Keratinocyte (primary cell): ENCODE results near the gene CXXC4.

Experiments used
- EZH2 ChIP-seq: IDR thresholded peaks from one replicate; pipeline ENCODE4 v1.6.1; 2012; ENCODE audit warnings: inconsistent platforms, mild to moderate bottlenecking, low read length, moderate library complexity
- TF ChIP-seq, protein P1 (sequence below), 3 experiments: IDR thresholded peaks in 1 of 3; conservative IDR thresholded peaks in 1 of 3; optimal IDR thresholded peaks in 1 of 3; 2 replicates in 2 of 3; 3 replicates in 1 of 3; pipeline versions ENCODE3 to v1.5.1; 2011; ENCODE audit warnings: low read length in 3 of 3, mild to moderate bottlenecking in 3 of 3, moderate library complexity in 2 of 3, control low read depth in 1 of 3, inconsistent platforms in 1 of 3; ENCODE audit not compliant: insufficient read depth in 2 of 3; ENCODE audit errors: extremely low read depth in 1 of 3

DNA sequence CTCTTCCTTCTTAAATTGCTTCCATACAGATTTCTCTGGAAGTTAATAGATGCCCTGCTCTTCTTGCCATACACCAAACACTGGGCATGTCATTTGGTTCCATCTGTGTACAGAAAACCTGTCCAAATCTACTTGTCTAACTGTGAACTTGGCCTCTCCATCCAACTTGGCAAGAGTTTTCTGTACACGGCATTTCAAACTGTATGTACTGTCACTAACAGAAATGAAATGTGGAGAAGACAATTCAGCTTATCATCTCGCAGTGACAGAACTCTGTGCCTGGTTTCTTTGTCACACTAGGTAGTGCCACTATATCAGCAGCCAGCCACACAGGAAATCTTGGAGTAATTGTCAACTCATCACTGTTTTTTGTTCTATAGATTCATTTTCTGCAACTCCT, 58.2 kb downstream of the CXXC4 start:
- TF ChIP-seq, protein P1, sequence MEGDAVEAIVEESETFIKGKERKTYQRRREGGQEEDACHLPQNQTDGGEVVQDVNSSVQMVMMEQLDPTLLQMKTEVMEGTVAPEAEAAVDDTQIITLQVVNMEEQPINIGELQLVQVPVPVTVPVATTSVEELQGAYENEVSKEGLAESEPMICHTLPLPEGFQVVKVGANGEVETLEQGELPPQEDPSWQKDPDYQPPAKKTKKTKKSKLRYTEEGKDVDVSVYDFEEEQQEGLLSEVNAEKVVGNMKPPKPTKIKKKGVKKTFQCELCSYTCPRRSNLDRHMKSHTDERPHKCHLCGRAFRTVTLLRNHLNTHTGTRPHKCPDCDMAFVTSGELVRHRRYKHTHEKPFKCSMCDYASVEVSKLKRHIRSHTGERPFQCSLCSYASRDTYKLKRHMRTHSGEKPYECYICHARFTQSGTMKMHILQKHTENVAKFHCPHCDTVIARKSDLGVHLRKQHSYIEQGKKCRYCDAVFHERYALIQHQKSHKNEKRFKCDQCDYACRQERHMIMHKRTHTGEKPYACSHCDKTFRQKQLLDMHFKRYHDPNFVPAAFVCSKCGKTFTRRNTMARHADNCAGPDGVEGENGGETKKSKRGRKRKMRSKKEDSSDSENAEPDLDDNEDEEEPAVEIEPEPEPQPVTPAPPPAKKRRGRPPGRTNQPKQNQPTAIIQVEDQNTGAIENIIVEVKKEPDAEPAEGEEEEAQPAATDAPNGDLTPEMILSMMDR (optimal IDR thresholded peaks at IDR 0.05 in 1 of 3, IDR thresholded peaks at IDR 0.05 in 1 of 3, conservative IDR thresholded peaks at IDR 0.05 in 1 of 3; ENCODE audit: extremely low read depth in 1 of 3, insufficient read depth in 2 of 3, low read length in 3 of 3) = no peak
- no peak for TF ChIP-seq EZH2
